Astrocyte of the cerebellum (primary cell): ENCODE results near the gene CDK14.

Experiments
- DNase-seq: peaks from one replicate; pipeline ENCODE4 v3.0.0-alpha.2; 2011; ENCODE audit warnings: low read depth
- H3K4me3 ChIP-seq: 2 replicates; pipeline ENCODE4 v1.5.1; 2011; ENCODE audit warnings: mild to moderate bottlenecking, low read depth, low read length, moderate library complexity
- in situ Hi-C: cut with HindIII; loops from 2 replicates; pipeline ENCODE4 v1.10.0; 2017; ENCODE audit warnings: low sequenced_read_pairs
- TF ChIP-seq, protein P1 (sequence below): IDR thresholded peaks from 2 replicates; pipeline ENCODE4 v1.5.1; 2012; ENCODE audit warnings: low read length, low read depth, moderate library complexity, mild to moderate bottlenecking; ENCODE audit errors: missing control alignments

Gene CDK14

GRCh38 chr7:91242097-91242844 is 646.1 kb downstream of the CDK14 start:
- in situ Hi-C loops: loop anchor here (5.0 kb wide), 1 partner anchor 80 kb away; no protein-coding TSS in a partner anchor
- DNase-seq: no peak
- H3K4me3 ChIP-seq: no peak overlapping the region
- TF ChIP-seq, protein P1, sequence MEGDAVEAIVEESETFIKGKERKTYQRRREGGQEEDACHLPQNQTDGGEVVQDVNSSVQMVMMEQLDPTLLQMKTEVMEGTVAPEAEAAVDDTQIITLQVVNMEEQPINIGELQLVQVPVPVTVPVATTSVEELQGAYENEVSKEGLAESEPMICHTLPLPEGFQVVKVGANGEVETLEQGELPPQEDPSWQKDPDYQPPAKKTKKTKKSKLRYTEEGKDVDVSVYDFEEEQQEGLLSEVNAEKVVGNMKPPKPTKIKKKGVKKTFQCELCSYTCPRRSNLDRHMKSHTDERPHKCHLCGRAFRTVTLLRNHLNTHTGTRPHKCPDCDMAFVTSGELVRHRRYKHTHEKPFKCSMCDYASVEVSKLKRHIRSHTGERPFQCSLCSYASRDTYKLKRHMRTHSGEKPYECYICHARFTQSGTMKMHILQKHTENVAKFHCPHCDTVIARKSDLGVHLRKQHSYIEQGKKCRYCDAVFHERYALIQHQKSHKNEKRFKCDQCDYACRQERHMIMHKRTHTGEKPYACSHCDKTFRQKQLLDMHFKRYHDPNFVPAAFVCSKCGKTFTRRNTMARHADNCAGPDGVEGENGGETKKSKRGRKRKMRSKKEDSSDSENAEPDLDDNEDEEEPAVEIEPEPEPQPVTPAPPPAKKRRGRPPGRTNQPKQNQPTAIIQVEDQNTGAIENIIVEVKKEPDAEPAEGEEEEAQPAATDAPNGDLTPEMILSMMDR: no peak

- no peak overlapping the region for H3K4me3 ChIP-seq
- in situ Hi-C loops: loop anchor here (5.0 kb wide), 1 partner anchor 81 kb away; no protein-coding TSS in a partner anchor
- TF ChIP-seq, protein P1: no peak
- DNase-seq: no peak
Measured at GRCh38 chr7:91243591-91244301, 647.6 kb downstream of the CDK14 start.

- no peak overlapping the region for H3K4me3 ChIP-seq
- no peak for DNase-seq
- TF ChIP-seq, protein P1: no peak
- in situ Hi-C loops: no loop called here
Measured at GRCh38 chr7:91247500-91247899, 651.4 kb downstream of the CDK14 start.

DNA sequence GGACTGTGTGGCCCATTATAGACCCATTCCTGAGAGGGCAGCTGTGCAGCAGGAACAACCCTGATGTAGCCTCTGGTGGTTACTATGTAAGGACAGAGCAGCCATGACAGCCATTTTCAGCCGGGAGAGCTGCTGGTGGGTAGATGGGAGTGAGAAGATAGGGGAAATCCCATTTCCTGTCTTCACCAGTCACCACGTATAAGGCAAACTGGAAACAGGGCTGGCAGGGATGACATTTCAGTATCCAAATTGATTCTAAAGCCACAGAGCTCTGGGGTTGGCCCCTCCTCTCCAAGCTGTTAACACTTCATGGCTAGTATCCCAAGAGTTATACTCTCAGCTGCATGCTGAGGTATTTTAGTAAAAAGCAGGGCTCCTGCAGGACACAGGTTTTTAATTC is 652.9 kb downstream of the CDK14 start:
- H3K4me3 ChIP-seq: no peak overlapping the region
- in situ Hi-C loops: no loop called here
- DNase-seq: no peak
- TF ChIP-seq, protein P1: no peak

- no peak overlapping the region for H3K4me3 ChIP-seq
- TF ChIP-seq, protein P1: no peak
- no peak for DNase-seq
- in situ Hi-C loops: no loop called here
Measured at GRCh38 chr7:91249506-91250233, 653.5 kb downstream of the CDK14 start.

DNA sequence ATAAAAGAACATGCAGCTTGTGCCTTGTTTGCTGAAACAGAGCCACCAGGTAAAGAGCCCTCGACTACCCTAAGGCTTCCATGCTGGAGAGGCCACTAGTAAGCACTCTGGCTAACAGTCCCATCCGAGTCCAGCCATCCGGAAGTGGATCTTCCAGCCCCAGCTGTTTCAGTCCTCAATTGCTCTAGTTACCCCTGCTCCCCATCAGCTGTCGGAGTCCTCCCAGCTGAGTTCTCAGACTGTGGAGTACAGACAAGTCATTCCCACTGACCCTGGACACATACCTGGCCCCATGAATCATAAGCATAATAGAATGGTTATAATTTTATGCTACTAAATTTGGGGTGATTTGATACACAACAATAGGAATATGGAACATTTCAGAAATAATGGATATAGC is 654.6 kb downstream of the CDK14 start:
- in situ Hi-C loops: no loop called here

More for the DNA sequence above, 654.6 kb downstream of the CDK14 start:
- no peak for DNase-seq
- H3K4me3 ChIP-seq: no peak overlapping the region
- TF ChIP-seq, protein P1: no peak
